Esophagus muscularis mucosa (tissue), 4 donors: ENCODE data around the gene GSC. TPM values are rescaled to one million over a fixed set of nuclear protein-coding genes. Genes with fewer than 3 reads are reported as not detected.

Source experiments
- DNase-seq: peaks from one replicate; pipeline ENCODE4 v3.0.0-alpha.2; 2017; ENCODE audit errors: extremely low spot score
- H3K27ac ChIP-seq, 4 donors: fragments of 200-600 bp; sonication (generic); replicated peaks in 1 of 4; 1 replicate in 3 of 4; 2 replicates in 1 of 4; pipeline ENCODE4 v1.5.1; 2016 to 2019; ENCODE audit warnings: mild to moderate bottlenecking in 1 of 4
- H3K27me3 ChIP-seq, 4 donors: fragments of 200-600 bp; sonication (generic); one replicate each; pipeline versions ENCODE4 v1.5.1 to v1.6.0; 2016 to 2019
- H3K36me3 ChIP-seq, 4 donors: fragments of 200-600 bp; sonication (generic); one replicate each; pipeline ENCODE4 v1.5.1; 2016 to 2019
- H3K4me1 ChIP-seq, 4 donors: fragments of 200-600 bp; sonication (generic); one replicate each; pipeline ENCODE4 v1.5.1; 2016 to 2019
- H3K4me3 ChIP-seq, 4 donors: fragments of 200-600 bp; sonication (generic); 1 replicate in 2 of 4; 2 replicates in 2 of 4; pipeline ENCODE4 v1.5.1; 2016 to 2019; ENCODE audit warnings: mild to moderate bottlenecking in 4 of 4, moderate library complexity in 1 of 4
- H3K9me3 ChIP-seq, 4 donors: fragments of 200-600 bp; sonication (generic); 1 replicate in 3 of 4; 2 replicates in 1 of 4; pipeline ENCODE4 v1.5.1; 2016 to 2019
- EP300 ChIP-seq: sonication (generic); formaldehyde crosslinking; IDR thresholded peaks from one replicate; pipeline ENCODE4 v1.6.1; 2017; ENCODE audit warnings: antibody characterized with exemption
- POLR2A ChIP-seq: fragments of 450-650 bp; IDR thresholded peaks from one replicate; pipeline ENCODE4 v1.6.1; 2017; ENCODE audit warnings: antibody characterized with exemption, moderate library complexity, mild to moderate bottlenecking, low read depth
- POLR2AphosphoS5 ChIP-seq, 2 donors: sonication (generic); formaldehyde crosslinking; IDR thresholded peaks; one replicate each; pipeline ENCODE4 v1.6.1; 2017; ENCODE audit warnings: antibody characterized with exemption in 2 of 2
- WGBS: methylation state at CpG from one replicate; pipeline ENCODE4 v1.1.5; 2018; 5-methylcytosine and 5-hydroxymethylcytosine counted together
- intact Hi-C: fragments of 100-400 bp; cut with DNase I; formaldehyde crosslinking; loops from one replicate; pipeline ENCODE4 v1.15.1; 2023
- total RNA-seq, 4 donors: library from RNA; depleted of rRNA; stranded (reverse); fragments of >200 nt; gene quantifications; one replicate each; pipeline versions ENCODE4 v1.1.0 to v1.2.1, GENCODE V29; 2016
- TF ChIP-seq, protein P1 (sequence below), 3 experiments: fragments of 200-600 bp in 2 of 3; fragments of 450-650 bp in 1 of 3; sonication (generic) in 2 of 3; IDR thresholded peaks; one replicate each; pipeline ENCODE4 v1.5.1; 2017 to 2019; ENCODE audit warnings: antibody characterized with exemption in 3 of 3, mild to moderate bottlenecking in 2 of 3, moderate library complexity in 1 of 3

Gene GSC
- total RNA-seq, 4 donors from 2014 or later: 0.91 to 0.98 TPM; not detected in 2

DNA sequence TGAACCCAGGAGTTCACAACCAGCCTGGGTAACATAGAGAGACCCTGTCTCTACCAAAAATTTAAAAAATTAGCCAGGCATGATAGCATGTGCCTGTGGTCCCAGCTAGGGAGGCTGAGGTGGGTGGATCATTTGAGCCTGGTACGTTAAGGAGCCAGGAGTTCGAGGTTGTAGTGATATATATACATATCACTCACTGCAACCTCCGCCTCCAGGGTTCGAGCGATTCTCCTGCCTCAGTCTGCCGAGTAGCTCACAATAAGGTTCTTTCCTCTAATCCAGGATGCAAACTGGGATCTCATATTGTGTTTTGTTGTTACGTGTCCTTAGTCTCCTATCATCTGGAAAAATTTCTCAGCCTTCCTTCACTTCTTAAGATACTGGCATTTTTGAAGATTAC, 24.0 kb upstream of the GSC start:
- H3K4me1 ChIP-seq: no peaks in the 10 kb centered on the region
- H3K27ac ChIP-seq: no peak overlapping the region
- no peaks in the 10 kb centered on the region for H3K36me3 ChIP-seq
- intact Hi-C loops: no loop called here
- no peak overlapping the region for H3K4me3 ChIP-seq
- no peak for DNase-seq
- peaks cover 0 to 15% (median 0%) of the 10 kb centered on the region in 4 donors for H3K27me3 ChIP-seq
- WGBS: 93% methylated on average over 7 of the region's 7 CpGs
- no peaks in the 10 kb centered on the region for H3K9me3 ChIP-seq
- TF ChIP-seq, protein P1, sequence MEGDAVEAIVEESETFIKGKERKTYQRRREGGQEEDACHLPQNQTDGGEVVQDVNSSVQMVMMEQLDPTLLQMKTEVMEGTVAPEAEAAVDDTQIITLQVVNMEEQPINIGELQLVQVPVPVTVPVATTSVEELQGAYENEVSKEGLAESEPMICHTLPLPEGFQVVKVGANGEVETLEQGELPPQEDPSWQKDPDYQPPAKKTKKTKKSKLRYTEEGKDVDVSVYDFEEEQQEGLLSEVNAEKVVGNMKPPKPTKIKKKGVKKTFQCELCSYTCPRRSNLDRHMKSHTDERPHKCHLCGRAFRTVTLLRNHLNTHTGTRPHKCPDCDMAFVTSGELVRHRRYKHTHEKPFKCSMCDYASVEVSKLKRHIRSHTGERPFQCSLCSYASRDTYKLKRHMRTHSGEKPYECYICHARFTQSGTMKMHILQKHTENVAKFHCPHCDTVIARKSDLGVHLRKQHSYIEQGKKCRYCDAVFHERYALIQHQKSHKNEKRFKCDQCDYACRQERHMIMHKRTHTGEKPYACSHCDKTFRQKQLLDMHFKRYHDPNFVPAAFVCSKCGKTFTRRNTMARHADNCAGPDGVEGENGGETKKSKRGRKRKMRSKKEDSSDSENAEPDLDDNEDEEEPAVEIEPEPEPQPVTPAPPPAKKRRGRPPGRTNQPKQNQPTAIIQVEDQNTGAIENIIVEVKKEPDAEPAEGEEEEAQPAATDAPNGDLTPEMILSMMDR (IDR thresholded peaks at IDR 0.05): no peak
- TF ChIP-seq POLR2A: no peak
- no peak for TF ChIP-seq EP300
- TF ChIP-seq POLR2AphosphoS5 (IDR thresholded peaks at IDR 0.05): no peak

DNA sequence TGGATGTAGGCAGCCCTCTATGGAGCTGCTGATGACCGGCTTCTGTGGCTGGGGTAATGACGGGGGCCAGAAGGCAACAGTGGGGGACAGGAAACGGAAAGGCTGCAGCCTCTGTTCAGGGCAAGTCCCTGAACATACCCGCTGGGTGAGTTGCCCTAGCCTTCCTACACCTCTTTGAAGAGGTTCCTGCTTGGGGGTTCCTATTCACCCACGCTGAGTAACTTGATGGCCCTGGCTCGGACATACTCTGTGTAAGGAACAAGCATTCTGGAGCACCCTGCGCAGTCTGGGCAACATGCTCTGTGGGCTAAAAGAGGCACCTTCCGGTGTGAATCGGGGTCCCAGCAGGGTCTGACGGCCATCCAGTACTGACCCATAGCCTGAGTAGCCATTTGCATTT, 17.7 kb upstream of the GSC start:
- no peaks in the 10 kb centered on the region for H3K4me1 ChIP-seq
- DNase-seq: no peak
- H3K27me3 ChIP-seq: peaks cover 0 to 20% (median 0%) of the 10 kb centered on the region in 4 donors
- H3K4me3 ChIP-seq: no peak overlapping the region
- no peaks in the 10 kb centered on the region for H3K9me3 ChIP-seq
- H3K36me3 ChIP-seq: no peaks in the 10 kb centered on the region
- 100% methylated on average over 3 of the region's 10 CpGs for WGBS
- intact Hi-C loops: no loop called here
- TF ChIP-seq POLR2A (no peak), EP300 (no peak), POLR2AphosphoS5 (IDR thresholded peaks at IDR 0.05) (no peak)
- TF ChIP-seq, protein P1 (IDR thresholded peaks at IDR 0.05): no peak
- no peak overlapping the region for H3K27ac ChIP-seq

DNA sequence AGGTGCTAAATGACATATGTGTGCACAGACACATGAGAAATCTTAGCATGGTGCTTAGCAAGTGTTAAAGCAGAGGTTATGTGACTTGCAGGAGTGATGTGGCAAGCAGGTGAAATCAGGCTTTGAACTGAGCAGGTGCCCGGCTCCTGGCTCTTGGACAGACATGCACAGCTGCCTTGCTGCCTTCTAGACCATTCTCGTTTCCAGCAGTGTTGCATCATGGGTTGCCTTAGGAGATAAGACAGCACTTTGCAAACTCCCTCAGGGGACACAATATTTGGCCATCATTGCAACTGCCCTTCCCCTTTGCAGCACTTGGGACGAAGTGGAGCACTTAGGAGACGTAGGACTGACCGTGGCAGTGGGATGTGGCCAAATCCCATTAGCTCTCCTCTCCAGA, 17.2 kb upstream of the GSC start:
- H3K36me3 ChIP-seq: no peaks in the 10 kb centered on the region
- no peak for DNase-seq
- no peaks in the 10 kb centered on the region for H3K9me3 ChIP-seq
- H3K27me3 ChIP-seq: peaks cover 0 to 16% (median 0%) of the 10 kb centered on the region in 4 donors
- WGBS: 88% methylated on average over 1 of the region's 5 CpGs
- intact Hi-C loops: no loop called here
- no peak for TF ChIP-seq POLR2A
- TF ChIP-seq, protein P1 (IDR thresholded peaks at IDR 0.05): no peak
- TF ChIP-seq POLR2AphosphoS5 (IDR thresholded peaks at IDR 0.05): no peak
- no peak for TF ChIP-seq EP300
- no peak overlapping the region for H3K4me3 ChIP-seq
- H3K4me1 ChIP-seq: no peaks in the 10 kb centered on the region
- no peak overlapping the region for H3K27ac ChIP-seq

DNA sequence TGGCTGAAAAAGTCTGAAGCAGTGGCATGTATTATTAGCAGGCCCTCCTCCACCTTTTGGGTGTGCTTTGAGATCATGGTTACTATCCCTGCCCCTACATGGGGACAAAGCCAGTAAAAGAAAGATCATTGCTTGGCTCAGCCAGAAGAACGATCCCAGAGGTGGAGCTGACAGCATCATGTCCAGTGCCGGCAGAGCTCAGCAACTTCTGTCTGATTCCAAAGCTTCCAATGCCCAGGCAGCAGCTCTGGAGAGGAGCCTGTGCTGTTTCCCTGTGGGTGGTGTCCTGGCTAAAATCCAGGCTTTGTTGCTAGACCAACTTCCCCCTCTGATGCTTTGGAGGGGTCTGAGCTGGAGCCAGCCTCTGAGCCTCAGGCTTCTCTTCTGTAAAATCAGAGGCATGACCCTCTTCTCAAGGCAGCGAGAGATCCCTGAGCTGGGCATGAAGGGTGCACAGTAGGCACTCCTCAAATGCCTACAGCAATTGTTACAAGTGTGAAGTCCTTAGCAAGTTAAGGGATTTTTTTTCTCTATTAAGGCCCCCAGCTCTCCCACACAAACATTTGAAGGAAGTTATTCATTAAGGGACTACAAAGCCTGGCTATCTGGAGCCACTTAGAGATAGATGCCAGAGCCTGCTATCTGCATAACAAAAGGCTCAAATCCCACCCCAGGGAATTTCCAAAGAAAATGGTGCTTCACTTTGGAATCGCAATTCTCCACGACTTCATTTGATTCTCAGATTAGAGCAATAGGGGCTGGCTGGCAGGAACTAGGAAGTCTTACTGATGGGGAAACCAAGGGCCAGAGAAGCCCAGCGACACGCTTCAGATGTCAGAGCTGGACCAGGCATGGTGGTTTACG, 10.9 kb upstream of the GSC start:
- Histone ChIP-seq H3K36me3 (no peaks in the 10 kb centered on the region), H3K4me3 (no peak overlapping the region), H3K27me3 (peaks cover 0 to 64% (median 14%) of the 10 kb centered on the region in 4 donors), H3K27ac (no peak overlapping the region), H3K9me3 (no peaks in the 10 kb centered on the region), H3K4me1 (peaks cover 0 to 3% (median 0%) of the 10 kb centered on the region in 4 donors)
- intact Hi-C loops: no loop called here
- no peak for TF ChIP-seq POLR2A
- no peak for TF ChIP-seq EP300
- TF ChIP-seq, protein P1 (IDR thresholded peaks at IDR 0.05): no peak
- TF ChIP-seq POLR2AphosphoS5 (IDR thresholded peaks at IDR 0.05): no peak
- no peak for DNase-seq
- 79% methylated on average over 6 of the region's 8 CpGs for WGBS
